Measurements from ENCODE around the gene RAI2. TPM values are rescaled to one million over a fixed set of nuclear protein-coding genes. Genes with fewer than 3 reads are reported as not detected.
A peak's percentile ranks its signal among the peaks of the same experiment; 100 is the strongest.

The RAI2 gene
- total RNA-seq, 1 experiment from 2014 or later, result 0.18 TPM

DNA sequence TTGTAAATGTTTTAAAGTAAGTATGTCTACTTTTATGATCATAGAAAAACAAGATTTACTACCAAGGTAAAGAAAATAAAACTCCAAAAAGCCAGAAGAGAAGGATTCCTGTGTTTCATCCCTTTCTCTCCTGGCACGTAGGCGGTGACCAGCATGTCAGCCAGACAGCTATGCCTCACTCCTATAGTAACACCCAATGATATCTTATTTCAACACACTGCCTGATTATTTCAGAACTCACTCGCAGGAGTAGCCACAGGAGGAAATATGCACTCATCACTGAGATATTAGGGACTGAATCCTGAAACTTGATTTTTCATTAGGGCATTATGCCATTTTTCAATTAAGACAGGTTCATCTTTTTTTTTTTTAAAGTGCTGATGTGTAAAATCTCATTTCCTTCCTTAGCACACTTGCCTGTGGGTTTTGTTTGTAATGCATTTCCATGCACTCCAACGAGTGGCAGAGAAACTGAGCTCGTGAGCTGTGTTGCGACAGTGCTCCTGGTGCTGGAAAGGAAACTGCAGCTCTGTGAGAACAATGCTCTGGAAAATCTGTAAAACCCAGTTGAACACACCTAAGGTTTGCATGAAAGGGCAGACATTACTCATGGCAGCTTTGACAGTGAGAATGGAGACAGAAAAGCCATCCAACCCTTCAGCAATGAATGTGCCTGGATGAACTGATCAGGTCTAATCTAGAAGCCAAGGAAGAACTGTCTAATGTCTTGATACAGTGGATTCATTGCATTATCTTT lies 18.2 kb downstream of the RAI2 start:
- Mint-ChIP-seq H3K36me3 (ENCODE audit: insufficient read depth, unreplicated experiment) (no peaks in the 10 kb centered on the region), H3K27ac (ENCODE audit: unreplicated experiment) (no peak overlapping the region), H3K9me3 (ENCODE audit: unreplicated experiment) (no peaks in the 10 kb centered on the region), H3K27me3 (ENCODE audit: insufficient read depth, unreplicated experiment) (peaks cover 11% of the 10 kb centered on the region), H3K4me1 (ENCODE audit: low read depth, unreplicated experiment) (no peaks in the 10 kb centered on the region), H3K4me3 (ENCODE audit: unreplicated experiment) (no peak overlapping the region)
- Histone ChIP-seq H3K4me1 (no peaks in the 10 kb centered on the region), H3K9me3 (no peaks in the 10 kb centered on the region), H3K36me3 (ENCODE audit: control insufficient read depth, insufficient read depth, low read length) (no peaks in the 10 kb centered on the region), H3K27me3 (replicated peaks; ENCODE audit: control insufficient read depth, insufficient read depth, low read length) (no peaks in the 10 kb centered on the region), H3K4me3 (ENCODE audit: low read depth, low read length) (no peak overlapping the region)
- DNase-seq, result no peak
- TF ChIP-seq, protein P1, sequence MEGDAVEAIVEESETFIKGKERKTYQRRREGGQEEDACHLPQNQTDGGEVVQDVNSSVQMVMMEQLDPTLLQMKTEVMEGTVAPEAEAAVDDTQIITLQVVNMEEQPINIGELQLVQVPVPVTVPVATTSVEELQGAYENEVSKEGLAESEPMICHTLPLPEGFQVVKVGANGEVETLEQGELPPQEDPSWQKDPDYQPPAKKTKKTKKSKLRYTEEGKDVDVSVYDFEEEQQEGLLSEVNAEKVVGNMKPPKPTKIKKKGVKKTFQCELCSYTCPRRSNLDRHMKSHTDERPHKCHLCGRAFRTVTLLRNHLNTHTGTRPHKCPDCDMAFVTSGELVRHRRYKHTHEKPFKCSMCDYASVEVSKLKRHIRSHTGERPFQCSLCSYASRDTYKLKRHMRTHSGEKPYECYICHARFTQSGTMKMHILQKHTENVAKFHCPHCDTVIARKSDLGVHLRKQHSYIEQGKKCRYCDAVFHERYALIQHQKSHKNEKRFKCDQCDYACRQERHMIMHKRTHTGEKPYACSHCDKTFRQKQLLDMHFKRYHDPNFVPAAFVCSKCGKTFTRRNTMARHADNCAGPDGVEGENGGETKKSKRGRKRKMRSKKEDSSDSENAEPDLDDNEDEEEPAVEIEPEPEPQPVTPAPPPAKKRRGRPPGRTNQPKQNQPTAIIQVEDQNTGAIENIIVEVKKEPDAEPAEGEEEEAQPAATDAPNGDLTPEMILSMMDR (IDR thresholded peaks at IDR 0.05; ENCODE audit: insufficient read depth in 1 of 2, low read depth in 1 of 2, low read length in 1 of 2, severe bottlenecking in 1 of 2, unreplicated experiment in 1 of 2), result no peak
- ChIA-PET POLR2A (no interaction called here), CTCF (no interaction called here)
- intact Hi-C loops (cut with micrococcal nuclease; ENCODE audit: unreplicated experiment), result no loop called here
- BruUV-seq (replicated peaks), result no TSS peak

GRCh38 chrX:17839269-17839668 lies 21.8 kb downstream of the RAI2 start:
- H3K27me3 ChIP-seq (replicated peaks; ENCODE audit: control insufficient read depth, insufficient read depth, low read length), result no peaks in the 10 kb centered on the region
- CTCF ChIA-PET, result no interaction called here
- no peaks in the 10 kb centered on the region for H3K9me3 ChIP-seq
- TF ChIP-seq, protein P1 (IDR thresholded peaks at IDR 0.05; ENCODE audit: insufficient read depth in 1 of 2, low read depth in 1 of 2, low read length in 1 of 2, severe bottlenecking in 1 of 2, unreplicated experiment in 1 of 2), result peak in 1 of 2 experiments; percentile 12
- intact Hi-C loops (cut with micrococcal nuclease; ENCODE audit: unreplicated experiment), result no loop called here
- no TSS peak for BruUV-seq (replicated peaks)
- H3K36me3 ChIP-seq (ENCODE audit: control insufficient read depth, insufficient read depth, low read length), result no peaks in the 10 kb centered on the region
- Mint-ChIP-seq H3K36me3 (ENCODE audit: insufficient read depth, unreplicated experiment) (no peaks in the 10 kb centered on the region), H3K27ac (ENCODE audit: unreplicated experiment) (no peak overlapping the region), H3K4me1 (ENCODE audit: low read depth, unreplicated experiment) (no peaks in the 10 kb centered on the region), H3K9me3 (ENCODE audit: unreplicated experiment) (no peaks in the 10 kb centered on the region), H3K4me3 (ENCODE audit: unreplicated experiment) (no peak overlapping the region), H3K27me3 (ENCODE audit: insufficient read depth, unreplicated experiment) (peaks cover 14% of the 10 kb centered on the region)
- no peak overlapping the region for H3K4me3 ChIP-seq (ENCODE audit: low read depth, low read length)
- H3K4me1 ChIP-seq, result no peaks in the 10 kb centered on the region
- POLR2A ChIA-PET, result no interaction called here
- no peak for DNase-seq

- ChIA-PET CTCF (no interaction called here), POLR2A (no interaction called here)
- no TSS peak for BruUV-seq (replicated peaks)
- no peaks in the 10 kb centered on the region for H3K36me3 ChIP-seq (ENCODE audit: control insufficient read depth, insufficient read depth, low read length)
- H3K4me1 ChIP-seq, result no peaks in the 10 kb centered on the region
- DNase-seq, result no peak
- H3K27me3 ChIP-seq (replicated peaks; ENCODE audit: control insufficient read depth, insufficient read depth, low read length), result no peaks in the 10 kb centered on the region
- intact Hi-C loops (cut with micrococcal nuclease; ENCODE audit: unreplicated experiment), result no loop called here
- no peaks in the 10 kb centered on the region for H3K9me3 ChIP-seq
- TF ChIP-seq, protein P1 (IDR thresholded peaks at IDR 0.05; ENCODE audit: insufficient read depth in 1 of 2, low read depth in 1 of 2, low read length in 1 of 2, severe bottlenecking in 1 of 2, unreplicated experiment in 1 of 2), result no peak
- no peak overlapping the region for H3K4me3 Mint-ChIP-seq (ENCODE audit: unreplicated experiment)
- H3K4me3 ChIP-seq (ENCODE audit: low read depth, low read length), result no peak overlapping the region
- H3K27me3 Mint-ChIP-seq (ENCODE audit: insufficient read depth, unreplicated experiment), result peaks cover 20% of the 10 kb centered on the region
- H3K27ac Mint-ChIP-seq (ENCODE audit: unreplicated experiment), result no peak overlapping the region
- no peaks in the 10 kb centered on the region for H3K36me3 Mint-ChIP-seq (ENCODE audit: insufficient read depth, unreplicated experiment)
- no peaks in the 10 kb centered on the region for H3K4me1 Mint-ChIP-seq (ENCODE audit: low read depth, unreplicated experiment)
- no peaks in the 10 kb centered on the region for H3K9me3 Mint-ChIP-seq (ENCODE audit: unreplicated experiment)
Observed at GRCh38 chrX:17836830-17837229, 24.3 kb downstream of the RAI2 start.
